Gastroesophageal sphincter (tissue), 3 donors: ENCODE data around the gene DGKI.

Source experiments
- EP300 ChIP-seq: sonication (generic); formaldehyde crosslinking; IDR thresholded peaks from one replicate; pipeline ENCODE4 v1.6.1; 2017; ENCODE audit warnings: antibody characterized with exemption, mild to moderate bottlenecking
- POLR2A ChIP-seq, 2 donors: fragments of 450-650 bp; IDR thresholded peaks; one replicate each; pipeline ENCODE4 v1.6.1; 2017; ENCODE audit warnings: antibody characterized with exemption in 2 of 2, mild to moderate bottlenecking in 2 of 2, moderate library complexity in 1 of 2
- POLR2AphosphoS5 ChIP-seq: sonication (generic); formaldehyde crosslinking; IDR thresholded peaks from one replicate; pipeline ENCODE4 v1.6.1; 2017; ENCODE audit warnings: antibody characterized with exemption
- TF ChIP-seq, protein P1 (sequence below), 4 experiments: fragments of 200-600 bp in 2 of 4; fragments of 450-650 bp in 2 of 4; sonication (generic) in 1 of 4; IDR thresholded peaks; one replicate each; pipeline ENCODE4 v1.5.1; 2017 to 2019; ENCODE audit warnings: antibody characterized with exemption in 4 of 4, mild to moderate bottlenecking in 2 of 4, moderate library complexity in 2 of 4

DNA sequence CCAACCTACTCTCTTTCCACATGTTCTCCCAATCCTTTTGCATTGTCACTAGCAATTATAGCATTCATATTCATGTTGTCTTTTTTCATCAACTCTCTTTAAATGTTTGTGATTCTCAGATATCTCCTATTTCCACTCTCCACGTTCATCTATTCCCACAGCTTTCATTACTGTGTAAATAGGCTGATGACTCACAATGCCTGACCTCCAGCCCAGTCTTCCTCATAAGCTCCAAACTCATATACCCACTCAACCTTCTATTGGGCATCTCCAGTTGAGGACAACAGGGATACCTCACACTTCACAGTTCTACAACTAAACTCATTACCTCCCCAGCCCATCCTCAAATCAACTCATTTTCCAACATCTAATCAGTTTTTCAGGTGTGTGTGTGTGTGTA, 194.1 kb downstream of the DGKI start:
- TF ChIP-seq, protein P1, sequence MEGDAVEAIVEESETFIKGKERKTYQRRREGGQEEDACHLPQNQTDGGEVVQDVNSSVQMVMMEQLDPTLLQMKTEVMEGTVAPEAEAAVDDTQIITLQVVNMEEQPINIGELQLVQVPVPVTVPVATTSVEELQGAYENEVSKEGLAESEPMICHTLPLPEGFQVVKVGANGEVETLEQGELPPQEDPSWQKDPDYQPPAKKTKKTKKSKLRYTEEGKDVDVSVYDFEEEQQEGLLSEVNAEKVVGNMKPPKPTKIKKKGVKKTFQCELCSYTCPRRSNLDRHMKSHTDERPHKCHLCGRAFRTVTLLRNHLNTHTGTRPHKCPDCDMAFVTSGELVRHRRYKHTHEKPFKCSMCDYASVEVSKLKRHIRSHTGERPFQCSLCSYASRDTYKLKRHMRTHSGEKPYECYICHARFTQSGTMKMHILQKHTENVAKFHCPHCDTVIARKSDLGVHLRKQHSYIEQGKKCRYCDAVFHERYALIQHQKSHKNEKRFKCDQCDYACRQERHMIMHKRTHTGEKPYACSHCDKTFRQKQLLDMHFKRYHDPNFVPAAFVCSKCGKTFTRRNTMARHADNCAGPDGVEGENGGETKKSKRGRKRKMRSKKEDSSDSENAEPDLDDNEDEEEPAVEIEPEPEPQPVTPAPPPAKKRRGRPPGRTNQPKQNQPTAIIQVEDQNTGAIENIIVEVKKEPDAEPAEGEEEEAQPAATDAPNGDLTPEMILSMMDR (IDR thresholded peaks at IDR 0.05): no peak
- TF ChIP-seq POLR2AphosphoS5 (no peak), POLR2A (IDR thresholded peaks at IDR 0.05) (no peak), EP300 (no peak)
